ENCODE measurements around the gene GALNT14. TPM values are rescaled to one million over a fixed set of nuclear protein-coding genes. Genes with fewer than 3 reads are reported as not detected.

The GALNT14 gene
- total RNA-seq, 1 donor from 2014 or later, result 7.4 TPM

GRCh38 chr2:31088504-31089195, 49.6 kb downstream of the GALNT14 start:
- H3K9me3 Mint-ChIP-seq, result no peaks in the 10 kb centered on the region
- H3K27ac Mint-ChIP-seq, result no peak overlapping the region
- no peak for TF ChIP-seq CTCF (conservative IDR thresholded peaks at IDR 0.05)
- peaks cover 2% of the 10 kb centered on the region for H3K4me1 Mint-ChIP-seq (ENCODE audit: unreplicated experiment)
- H3K36me3 Mint-ChIP-seq, result no peaks in the 10 kb centered on the region
- peaks cover 36% of the 10 kb centered on the region for H3K27me3 Mint-ChIP-seq
- no peak for DNase-seq (ENCODE audit: extremely low spot score, unreplicated experiment)
- H3K4me3 Mint-ChIP-seq, result no peak overlapping the region

- no peak for DNase-seq (ENCODE audit: extremely low spot score, unreplicated experiment)
- H3K4me3 Mint-ChIP-seq, result no peak overlapping the region
- H3K9me3 Mint-ChIP-seq, result no peaks in the 10 kb centered on the region
- H3K36me3 Mint-ChIP-seq, result no peaks in the 10 kb centered on the region
- no peak overlapping the region for H3K27ac Mint-ChIP-seq
- peaks cover 36% of the 10 kb centered on the region for H3K27me3 Mint-ChIP-seq
- peaks cover 9% of the 10 kb centered on the region for H3K4me1 Mint-ChIP-seq (ENCODE audit: unreplicated experiment)
- TF ChIP-seq CTCF (conservative IDR thresholded peaks at IDR 0.05), result no peak
Measured at GRCh38 chr2:31087491-31087890, 50.7 kb downstream of the GALNT14 start.

GRCh38 chr2:31086590-31086989, 51.6 kb downstream of the GALNT14 start:
- TF ChIP-seq CTCF (conservative IDR thresholded peaks at IDR 0.05), result no peak
- no peaks in the 10 kb centered on the region for H3K36me3 Mint-ChIP-seq
- peaks cover 36% of the 10 kb centered on the region for H3K27me3 Mint-ChIP-seq
- H3K4me1 Mint-ChIP-seq (ENCODE audit: unreplicated experiment), result peaks cover 18% of the 10 kb centered on the region
- no peak overlapping the region for H3K4me3 Mint-ChIP-seq
- no peaks in the 10 kb centered on the region for H3K9me3 Mint-ChIP-seq
- DNase-seq (ENCODE audit: extremely low spot score, unreplicated experiment), result no peak
- H3K27ac Mint-ChIP-seq, result no peak overlapping the region

GRCh38 chr2:31083234-31083993, 54.8 kb downstream of the GALNT14 start:
- H3K4me1 Mint-ChIP-seq (ENCODE audit: unreplicated experiment), result peaks cover 18% of the 10 kb centered on the region
- H3K36me3 Mint-ChIP-seq, result no peaks in the 10 kb centered on the region
- H3K9me3 Mint-ChIP-seq, result no peaks in the 10 kb centered on the region
- H3K27me3 Mint-ChIP-seq, result peaks cover 27% of the 10 kb centered on the region
- H3K4me3 Mint-ChIP-seq, result no peak overlapping the region
- H3K27ac Mint-ChIP-seq, result peak overlapping the region; percentile 28
- no peak for DNase-seq (ENCODE audit: extremely low spot score, unreplicated experiment)
- TF ChIP-seq CTCF (conservative IDR thresholded peaks at IDR 0.05), result no peak

GRCh38 chr2:31082002-31082401, 56.2 kb downstream of the GALNT14 start:
- Mint-ChIP-seq H3K27ac (no peak overlapping the region), H3K4me3 (no peak overlapping the region), H3K9me3 (no peaks in the 10 kb centered on the region), H3K27me3 (peaks cover 25% of the 10 kb centered on the region), H3K36me3 (no peaks in the 10 kb centered on the region), H3K4me1 (ENCODE audit: unreplicated experiment) (peaks cover 18% of the 10 kb centered on the region)
- DNase-seq (ENCODE audit: extremely low spot score, unreplicated experiment), result no peak
- no peak for TF ChIP-seq CTCF (conservative IDR thresholded peaks at IDR 0.05)

Data from type B pancreatic cell (in vitro differentiated cells).